HepG2 (cell line): ENCODE measurements around the gene FLG2. TPM values are rescaled to one million over a fixed set of nuclear protein-coding genes. Genes with fewer than 3 reads are reported as not detected.
"Not testable (repeated sequence)": the region's sequence is repeated elsewhere in the genome, so short reads cannot be mapped to it uniquely, and the experiment has no call there.

Experiments
- ATAC-seq: fragments of 200-7000 bp; cut with Tn5 transposase; 3 replicates; pipeline ENCODE4 v1.9.1; 2020; ENCODE audit warnings: mild to moderate bottlenecking, moderate library complexity
- BruUV-seq: library from RNA; stranded (reverse); fragments of 400-500 nt; replicated peaks from 2 replicates; lab custom pipeline; 2021; lab: Mats Ljungman, UMichigan
- CTCF ChIA-PET: fragments of 300-600 bp; formaldehyde crosslinking; extraction: SDS; loops from one replicate; lab custom pipeline; 2021; ENCODE audit warnings: low total read pairs, inconsistent platforms, low intra/inter-chr PET ratio; lab: Yijun Ruan, JAX
- POLR2A ChIA-PET: fragments of 350-600 bp; sonication (Branson Sonifier 250); formaldehyde crosslinking; loops from one replicate; lab custom pipeline; 2020; ENCODE audit warnings: antibody characterized with exemption, inconsistent platforms; lab: Yijun Ruan, JAX
- DNase-seq: peaks from one replicate; pipeline ENCODE4 v3.0.0-alpha.2; 2015; ENCODE audit warnings: low spot score
- FAIRE-seq: peaks from 3 replicates; lab custom pipeline; 2011; peaks lifted over from hg19 to GRCh38; lab: Jason Lieb, UNC
- H2AFZ ChIP-seq: one replicate; pipeline ENCODE4 v1.6.1; 2011; ENCODE audit warnings: low read length, inconsistent platforms
- H3K27ac ChIP-seq: fragments of 300-600 bp; 3 replicates; pipeline ENCODE4 v1.8.0; 2011; ENCODE audit warnings: mixed run types, mild to moderate bottlenecking, mixed read lengths, low read length, inconsistent platforms; ENCODE audit not compliant: insufficient read depth; ENCODE audit errors: extremely low read length
- H3K27me3 ChIP-seq, 2 experiments: fragments of 200-600 bp in 1 of 2; 2 replicates in 1 of 2; 3 replicates in 1 of 2; pipeline versions ENCODE4 v1.6.0 to v1.8.0; 2011; ENCODE audit warnings: low read length in 2 of 2, mild to moderate bottlenecking in 2 of 2, moderate library complexity in 2 of 2, inconsistent platforms in 1 of 2; ENCODE audit not compliant: insufficient read depth in 2 of 2, control insufficient read depth in 1 of 2
- H3K36me3 ChIP-seq, 2 experiments: fragments of 200-600 bp in 1 of 2; replicated peaks in 1 of 2; 2 replicates in 1 of 2; 3 replicates in 1 of 2; pipeline versions ENCODE4 v1.5.1 to v1.8.0; 2011; ENCODE audit warnings: low read length in 2 of 2, inconsistent platforms in 1 of 2; ENCODE audit not compliant: insufficient read depth in 2 of 2, control insufficient read depth in 1 of 2
- H3K4me1 ChIP-seq: 2 replicates; pipeline ENCODE4 v1.5.1; 2012; ENCODE audit warnings: low read length, inconsistent platforms; ENCODE audit not compliant: insufficient read depth
- H3K4me2 ChIP-seq: 2 replicates; pipeline ENCODE4 v1.6.0; 2011; ENCODE audit warnings: low read depth, low read length, inconsistent platforms
- H3K4me3 ChIP-seq, 3 experiments: fragments of 200-600 bp in 1 of 3; sonication (generic), shearing (Covaris generic) in 1 of 3; replicated peaks in 1 of 3; 2 replicates each; pipeline ENCODE4 v1.5.1; 2011 to 2016; ENCODE audit warnings: low read length in 3 of 3, inconsistent platforms in 2 of 3, low read depth in 2 of 3, mild to moderate bottlenecking in 2 of 3, control low read depth in 1 of 3, mixed read lengths in 1 of 3; ENCODE audit not compliant: insufficient read depth in 1 of 3
- H3K79me2 ChIP-seq: one replicate; pipeline ENCODE4 v1.6.1; 2011; ENCODE audit warnings: low read length, inconsistent platforms; ENCODE audit not compliant: insufficient read depth
- H3K9ac ChIP-seq: 2 replicates; pipeline ENCODE4 v1.6.0; 2011; ENCODE audit warnings: mild to moderate bottlenecking, low read depth, low read length, inconsistent platforms; ENCODE audit not compliant: insufficient read depth
- H3K9me3 ChIP-seq: 2 replicates; pipeline ENCODE4 v1.5.1; 2012; ENCODE audit warnings: mild to moderate bottlenecking, low read length
- H4K20me1 ChIP-seq: 2 replicates; pipeline ENCODE4 v1.6.0; 2011; ENCODE audit warnings: inconsistent platforms, mild to moderate bottlenecking, low read length, moderate library complexity; ENCODE audit not compliant: insufficient read depth
- WGBS: methylation state at CpG from one replicate; pipeline ENCODE4 v1.1.6; 2017; ENCODE audit warnings: low lambda C conversion rate; 5-methylcytosine and 5-hydroxymethylcytosine counted together
- in situ Hi-C: cut with HindIII; loops from 2 replicates; pipeline ENCODE4 v1.10.0; 2017; ENCODE audit warnings: low pct_unique_long_range_greater_than_20kb; ENCODE audit not compliant: extremely low pct_ligation_motif_present
- intact Hi-C: fragments of 100-400 bp; cut with micrococcal nuclease; formaldehyde crosslinking; loops from one replicate; pipeline ENCODE4 v1.10.0; 2022; ENCODE audit not compliant: unreplicated experiment
- polyA plus RNA-seq, 8 experiments: library from polyadenylated mRNA; depleted of rRNA in 3 of 8; stranded (reverse) in 7 of 8; unstranded in 1 of 8; fragments of >200 nt; fragmentation: Illumina TruSeq in 4 of 8; extraction: Trizol in 4 of 8; gene quantifications; 2 replicates each; pipeline versions ENCODE4 v1.2.1 to v1.2.3, GENCODE V29; 2011 to 2016; ENCODE audit warnings: low read depth in 4 of 8, missing spikeins in 1 of 8, mixed read lengths in 1 of 8; ENCODE audit not compliant: insufficient read depth in 1 of 8
- total RNA-seq, 5 experiments: library from RNA; depleted of rRNA; stranded (reverse); fragments of >200 nt; fragmentation: Illumina TruSeq; extraction: Trizol; gene quantifications; 2 replicates each; pipeline ENCODE4 v1.2.3, GENCODE V29; 2016; ENCODE audit warnings: low read depth in 1 of 5

The FLG2 gene
- total and polyA plus RNA-seq, 2 of the 13 experiments (the other 11 are each of a cell fraction or from before 2014, with no cell fraction given) = not detected

GRCh38 chr1:152308758-152309157 is 51.0 kb downstream of the FLG2 start:
- POLR2A ChIA-PET, DNase-seq, H3K4me2 ChIP-seq, H2AFZ ChIP-seq, in situ Hi-C loops, ATAC-seq, H3K27me3 ChIP-seq, H3K36me3 ChIP-seq, BruUV-seq, H3K79me2 ChIP-seq, H3K4me3 ChIP-seq, CTCF ChIA-PET, H3K9ac ChIP-seq, FAIRE-seq, H3K27ac ChIP-seq, intact Hi-C loops, H4K20me1 ChIP-seq, H3K4me1 ChIP-seq: not testable (repeated sequence)
- WGBS = 33% methylated on average over 2 of the region's 7 CpGs
- peaks cover 12% of the 10 kb centered on the region for H3K9me3 ChIP-seq

GRCh38 chr1:152307970-152308369 is 51.8 kb downstream of the FLG2 start:
- CTCF ChIA-PET, H3K4me2 ChIP-seq, H3K27ac ChIP-seq, H3K4me3 ChIP-seq, H3K27me3 ChIP-seq, BruUV-seq, FAIRE-seq, H3K36me3 ChIP-seq, H3K79me2 ChIP-seq, in situ Hi-C loops, H3K9ac ChIP-seq, DNase-seq, ATAC-seq, H2AFZ ChIP-seq, intact Hi-C loops, H3K4me1 ChIP-seq, H3K9me3 ChIP-seq, H4K20me1 ChIP-seq, POLR2A ChIA-PET: not testable (repeated sequence)
- 74% methylated on average over 3 of the region's 8 CpGs for WGBS

GRCh38 chr1:152306123-152306522 is 53.7 kb downstream of the FLG2 start:
- POLR2A ChIA-PET = not testable (repeated sequence)

GRCh38 chr1:152304773-152305172 is 55.0 kb downstream of the FLG2 start:
- H4K20me1 ChIP-seq, H3K9ac ChIP-seq, FAIRE-seq, H3K36me3 ChIP-seq, H3K27ac ChIP-seq, H3K4me1 ChIP-seq, intact Hi-C loops, H2AFZ ChIP-seq, CTCF ChIA-PET, H3K4me3 ChIP-seq, in situ Hi-C loops, H3K79me2 ChIP-seq, H3K4me2 ChIP-seq, H3K9me3 ChIP-seq, POLR2A ChIA-PET, H3K27me3 ChIP-seq, BruUV-seq, DNase-seq, ATAC-seq: not testable (repeated sequence)
- WGBS = 47% methylated on average over 5 of the region's 12 CpGs

More at GRCh38 chr1:152306123-152306522, 53.7 kb downstream of the FLG2 start:
- H3K36me3 ChIP-seq, H3K4me1 ChIP-seq, H3K27ac ChIP-seq, H3K79me2 ChIP-seq, H3K9me3 ChIP-seq, ATAC-seq, H4K20me1 ChIP-seq, intact Hi-C loops, CTCF ChIA-PET, FAIRE-seq, H3K9ac ChIP-seq, H3K27me3 ChIP-seq, BruUV-seq, in situ Hi-C loops, DNase-seq, H3K4me2 ChIP-seq, H2AFZ ChIP-seq, H3K4me3 ChIP-seq: not testable (repeated sequence)
- WGBS = 45% methylated on average over 7 of the region's 10 CpGs
